ENCODE data around the gene SORCS3. TPM values are rescaled to one million over a fixed set of nuclear protein-coding genes. Genes with fewer than 3 reads are reported as not detected.

The SORCS3 gene
- total RNA-seq, 1 experiment from 2014 or later, result 0.04 TPM

- Histone ChIP-seq H3K4me1 (ENCODE audit: insufficient read depth, low read length) (no peaks in the 10 kb centered on the region), H4K91ac (ENCODE audit: insufficient read length, low read depth, low read length) (no peak overlapping the region), H3K56ac (ENCODE audit: insufficient read length, low read depth, low read length) (no peak overlapping the region), H2BK5ac (ENCODE audit: insufficient read length, low read length) (no peak overlapping the region), H3K27me3 (ENCODE audit: insufficient read depth, low read length) (no peaks in the 10 kb centered on the region), H4K8ac (replicated peaks; ENCODE audit: insufficient read length, low read depth, low read length) (no peak overlapping the region), H2BK20ac (ENCODE audit: low read depth, low read length, poor library complexity, severe bottlenecking) (no peak overlapping the region), H3K18ac (ENCODE audit: insufficient read length, low read depth, low read length) (no peak overlapping the region), H3K79me1 (ENCODE audit: insufficient read depth, low read depth, low read length, poor library complexity, severe bottlenecking) (no peaks in the 10 kb centered on the region), H3K4ac (ENCODE audit: low read depth, low read length) (no peak overlapping the region), H3K14ac (ENCODE audit: insufficient read depth, low read length) (no peak overlapping the region), H4K5ac (ENCODE audit: insufficient read length, low read depth, low read length) (no peak overlapping the region), H3K9ac (ENCODE audit: extremely low read depth, insufficient read length, low read length) (no peak overlapping the region), H2BK15ac (ENCODE audit: low read depth, low read length) (no peak overlapping the region), H2AK5ac (ENCODE audit: insufficient read length, low read length) (no peak overlapping the region), H3K23me2 (ENCODE audit: insufficient read length, low read depth, low read length, poor library complexity, severe bottlenecking) (no peaks in the 10 kb centered on the region), H3K4me2 (ENCODE audit: insufficient read depth, insufficient read length, low read length) (no peak overlapping the region), H3K9me3 (ENCODE audit: control insufficient read depth, low read depth, low read length) (no peaks in the 10 kb centered on the region), H3K27ac (ENCODE audit: insufficient read length, low read depth, low read length) (no peak overlapping the region), H3K79me2 (ENCODE audit: insufficient read depth, low read length) (no peaks in the 10 kb centered on the region), H2AFZ (ENCODE audit: low read length) (no peak overlapping the region), H4K20me1 (ENCODE audit: control insufficient read depth, insufficient read depth, insufficient read length) (no peaks in the 10 kb centered on the region), H3T11ph (ENCODE audit: low read length) (no peak overlapping the region), H2BK120ac (ENCODE audit: low read depth, low read length, poor library complexity, severe bottlenecking) (no peak overlapping the region), H3K23ac (ENCODE audit: insufficient read length, low read depth, low read length) (no peak overlapping the region), H2BK12ac (ENCODE audit: insufficient read length, low read depth, low read length) (no peak overlapping the region)
- Mint-ChIP-seq H3K27ac (no peak overlapping the region), H3K36me3 (ENCODE audit: insufficient read depth in 1 of 3, low read depth in 3 of 3) (no peaks in the 10 kb centered on the region), H3K9me3 (no peaks in the 10 kb centered on the region), H3K4me3 (no peak overlapping the region), H3K4me1 (peaks cover 5 to 11% of the 10 kb centered on the region in 2 experiments), H3K27me3 (ENCODE audit: low read depth) (no peaks in the 10 kb centered on the region; the same call in 1 of the 2 replicates)
- no CpG with 5 or more reads among the region's 7 CpGs for WGBS (ENCODE audit: extremely low coverage, insufficient read length, low lambda C conversion rate)
- DNase-seq, result no peak
- no peak for TF ChIP-seq CTCF (conservative IDR thresholded peaks at IDR 0.05)
Observed at GRCh38 chr10:105266966-105267539, 626.0 kb downstream of the SORCS3 start.

Data from H9 (cell line).